Measurements from ENCODE around the gene ALDH1L1.

Gene ALDH1L1

GRCh38 chr3:126125781-126126251 lies 54.6 kb downstream of the ALDH1L1 start:
- TF ChIP-seq CTCF (IDR thresholded peaks at IDR 0.05; ENCODE audit: borderline replicate concordance, insufficient read depth, low read depth, low read length), result no peak
- no peak overlapping the region for H3K4me3 ChIP-seq (ENCODE audit: low read depth, low read length)

GRCh38 chr3:126125341-126125740 lies 55.0 kb downstream of the ALDH1L1 start:
- TF ChIP-seq CTCF (IDR thresholded peaks at IDR 0.05; ENCODE audit: borderline replicate concordance, insufficient read depth, low read depth, low read length), result no peak
- H3K4me3 ChIP-seq (ENCODE audit: low read depth, low read length), result no peak overlapping the region

GRCh38 chr3:126124896-126125295 lies 55.5 kb downstream of the ALDH1L1 start:
- no peak for TF ChIP-seq CTCF (IDR thresholded peaks at IDR 0.05; ENCODE audit: borderline replicate concordance, insufficient read depth, low read depth, low read length)

GRCh38 chr3:126124148-126124868 lies 56.1 kb downstream of the ALDH1L1 start:
- no peak overlapping the region for H3K4me3 ChIP-seq (ENCODE audit: low read depth, low read length)
- TF ChIP-seq CTCF (IDR thresholded peaks at IDR 0.05; ENCODE audit: borderline replicate concordance, insufficient read depth, low read depth, low read length), result no peak

More at GRCh38 chr3:126124896-126125295, 55.5 kb downstream of the ALDH1L1 start:
- no peak overlapping the region for H3K4me3 ChIP-seq (ENCODE audit: low read depth, low read length)

- no peak for TF ChIP-seq CTCF (IDR thresholded peaks at IDR 0.05; ENCODE audit: borderline replicate concordance, insufficient read depth, low read depth, low read length)
- no peak overlapping the region for H3K4me3 ChIP-seq (ENCODE audit: low read depth, low read length)
Observed at GRCh38 chr3:126121632-126122031, 58.8 kb downstream of the ALDH1L1 start.

- H3K4me3 ChIP-seq (ENCODE audit: low read depth, low read length), result no peak overlapping the region
- TF ChIP-seq CTCF (IDR thresholded peaks at IDR 0.05; ENCODE audit: borderline replicate concordance, insufficient read depth, low read depth, low read length), result no peak
Observed at GRCh38 chr3:126121074-126121473, 59.3 kb downstream of the ALDH1L1 start.

- H3K4me3 ChIP-seq (ENCODE audit: low read depth, low read length), result no peak overlapping the region
- no peak for TF ChIP-seq CTCF (IDR thresholded peaks at IDR 0.05; ENCODE audit: borderline replicate concordance, insufficient read depth, low read depth, low read length)
Observed at GRCh38 chr3:126119976-126120375, 60.4 kb downstream of the ALDH1L1 start.
